ENCODE measurements around the gene DIPK1A.

- TF ChIP-seq POLR2AphosphoS5 (IDR thresholded peaks at IDR 0.05; ENCODE audit: borderline replicate concordance, low read depth, low read length) (no peak), EZH2 (IDR thresholded peaks at IDR 0.05) (no peak)
Measured at GRCh38 chr1:93004566-93005251, 43.4 kb upstream of the DIPK1A start.
